Measurements from ENCODE around the gene RBMS3. TPM values are rescaled to one million over a fixed set of nuclear protein-coding genes. Genes with fewer than 3 reads are reported as not detected.

The RBMS3 gene
- total and polyA plus RNA-seq, 4 donors = 26.8 to 203 (median 94.8) TPM

DNA sequence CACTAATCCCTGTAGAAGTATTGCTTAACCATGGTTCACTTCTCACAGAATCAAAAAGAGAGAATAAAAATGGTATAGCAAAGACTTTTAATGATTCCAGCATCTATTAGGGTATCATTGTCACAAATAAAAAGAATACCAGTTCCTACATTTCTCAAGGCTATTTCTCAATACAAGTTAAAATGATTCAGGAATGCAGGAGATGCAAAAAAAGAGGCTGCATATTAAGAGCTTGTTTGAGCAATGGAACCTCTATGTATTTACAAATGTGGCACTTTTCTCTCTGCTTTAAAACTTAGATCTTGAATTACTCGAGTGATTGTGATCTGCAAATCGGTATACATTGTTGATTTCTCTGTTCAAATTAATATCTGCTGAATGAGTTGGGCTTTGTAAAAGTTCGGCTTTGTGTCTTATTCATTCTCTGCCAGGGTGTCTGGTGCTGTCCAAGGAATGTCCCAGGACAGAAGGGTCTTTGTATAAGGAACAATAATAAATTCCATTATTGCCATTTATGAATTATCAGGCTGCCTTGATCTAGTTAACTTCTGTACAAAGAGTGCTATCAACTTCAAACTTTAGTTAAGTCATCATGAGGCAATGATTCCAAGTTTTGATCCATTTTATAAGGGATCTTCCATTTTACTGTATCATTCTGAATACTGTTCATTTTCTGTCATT lies 364.2 kb downstream of the RBMS3 start:
- H3K4me3 ChIP-seq (ENCODE audit: low read length in 2 of 2) = no peak overlapping the region
- WGBS, 2 donors = 84 to 86% methylated on average over 3 of the region's 3 CpGs
- no peaks in the 10 kb centered on the region for H3K36me3 ChIP-seq (ENCODE audit: control insufficient read depth in 1 of 2, insufficient read depth in 2 of 2, low read length in 1 of 2)
- no peaks in the 10 kb centered on the region for H3K27me3 ChIP-seq (ENCODE audit: control insufficient read depth in 1 of 2, insufficient read depth in 2 of 2, low read length in 1 of 2)
- DNase-seq = no peak
- no peaks in the 10 kb centered on the region for H3K9me3 ChIP-seq (ENCODE audit: control insufficient read depth, low read length)
- H3K27ac ChIP-seq (ENCODE audit: low read depth in 1 of 2, low read length in 2 of 2) = no peak overlapping the region
- no peak for ATAC-seq (ENCODE audit: low FRiP score)
- intact Hi-C loops (cut with DNase I) = no loop called here
- peaks cover 3 to 4% of the 10 kb centered on the region in 2 donors for H3K4me1 ChIP-seq (ENCODE audit: control insufficient read depth in 1 of 2, insufficient read depth in 2 of 2, low read length in 2 of 2)

DNA sequence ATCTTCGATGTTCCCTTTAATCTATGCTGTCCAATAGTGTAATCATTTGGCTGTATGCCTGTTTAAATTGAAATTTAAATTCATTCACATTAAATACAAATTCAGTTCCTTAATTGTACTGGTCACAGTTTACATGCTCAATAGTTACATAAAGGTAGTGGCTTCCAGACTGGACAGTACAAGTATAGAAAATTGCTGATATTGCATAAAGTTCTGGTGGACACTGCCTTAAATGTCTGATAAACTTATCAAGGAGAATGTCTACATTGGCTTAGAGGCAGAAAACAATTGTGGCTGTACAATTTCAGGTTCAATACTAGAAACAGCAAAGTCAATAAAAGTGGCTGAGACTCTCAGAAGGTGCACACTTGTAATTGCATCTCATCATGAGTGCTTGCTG lies 365.2 kb downstream of the RBMS3 start:
- Histone ChIP-seq H3K36me3 (ENCODE audit: control insufficient read depth in 1 of 2, insufficient read depth in 2 of 2, low read length in 1 of 2) (no peaks in the 10 kb centered on the region), H3K27ac (ENCODE audit: low read depth in 1 of 2, low read length in 2 of 2) (no peak overlapping the region), H3K4me1 (ENCODE audit: control insufficient read depth in 1 of 2, insufficient read depth in 2 of 2, low read length in 2 of 2) (peaks cover 3 to 4% of the 10 kb centered on the region in 2 donors), H3K9me3 (ENCODE audit: control insufficient read depth, low read length) (no peaks in the 10 kb centered on the region), H3K27me3 (ENCODE audit: control insufficient read depth in 1 of 2, insufficient read depth in 2 of 2, low read length in 1 of 2) (no peaks in the 10 kb centered on the region), H3K4me3 (ENCODE audit: low read length in 2 of 2) (no peak overlapping the region)
- 99 to 100% methylated on average over 1 of the region's 1 CpG for WGBS, 2 donors
- DNase-seq (no peak), ATAC-seq (ENCODE audit: low FRiP score) (no peak)
- intact Hi-C loops (cut with DNase I) = no loop called here

DNA sequence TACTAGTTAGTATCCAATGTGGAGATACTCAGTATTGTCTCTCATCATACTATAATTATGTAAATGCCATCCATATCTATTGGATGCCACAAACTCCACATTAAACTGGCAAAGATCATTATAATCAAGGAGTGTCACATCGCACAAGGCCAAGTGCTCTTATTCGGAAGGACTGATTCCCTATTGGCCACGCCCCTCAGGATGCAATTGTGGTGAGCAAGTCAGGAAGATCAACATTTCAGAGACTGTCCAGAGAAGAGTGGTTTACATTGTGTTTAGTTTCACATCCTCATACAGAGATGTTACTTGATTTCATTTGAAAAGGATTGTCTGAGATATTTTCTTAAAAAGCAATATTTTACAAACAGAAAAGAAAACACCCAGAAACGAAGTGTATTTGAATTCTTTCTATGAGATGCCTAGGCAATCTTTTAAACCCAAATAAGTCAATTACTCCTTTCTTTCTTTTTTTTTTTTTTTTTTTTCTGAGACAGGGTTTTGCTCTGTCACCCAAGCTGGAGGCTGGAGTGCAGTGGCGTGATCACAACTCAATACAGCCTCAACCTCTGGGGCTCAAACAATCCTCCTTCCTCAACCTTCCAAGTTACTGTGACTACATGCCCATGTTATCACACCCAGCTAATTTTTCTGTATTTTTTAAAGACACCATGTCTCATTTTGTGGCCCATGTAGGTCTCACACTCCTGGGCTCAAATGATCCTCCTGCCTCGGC lies 369.1 kb downstream of the RBMS3 start:
- H3K4me1 ChIP-seq (ENCODE audit: control insufficient read depth in 1 of 2, insufficient read depth in 2 of 2, low read length in 2 of 2) = no peaks in the 10 kb centered on the region
- no peak overlapping the region for H3K27ac ChIP-seq (ENCODE audit: low read depth in 1 of 2, low read length in 2 of 2)
- H3K36me3 ChIP-seq (ENCODE audit: control insufficient read depth in 1 of 2, insufficient read depth in 2 of 2, low read length in 1 of 2) = no peaks in the 10 kb centered on the region
- 86 to 87% methylated on average over 6 of the region's 6 CpGs for WGBS, 2 donors
- peak in 1 of 2 donors; percentile 66 for DNase-seq
- H3K9me3 ChIP-seq (ENCODE audit: control insufficient read depth, low read length) = no peaks in the 10 kb centered on the region
- no peak overlapping the region for H3K4me3 ChIP-seq (ENCODE audit: low read length in 2 of 2)
- intact Hi-C loops (cut with DNase I) = no loop called here
- no peak for ATAC-seq (ENCODE audit: low FRiP score)
- H3K27me3 ChIP-seq (ENCODE audit: control insufficient read depth in 1 of 2, insufficient read depth in 2 of 2, low read length in 1 of 2) = no peaks in the 10 kb centered on the region

DNA sequence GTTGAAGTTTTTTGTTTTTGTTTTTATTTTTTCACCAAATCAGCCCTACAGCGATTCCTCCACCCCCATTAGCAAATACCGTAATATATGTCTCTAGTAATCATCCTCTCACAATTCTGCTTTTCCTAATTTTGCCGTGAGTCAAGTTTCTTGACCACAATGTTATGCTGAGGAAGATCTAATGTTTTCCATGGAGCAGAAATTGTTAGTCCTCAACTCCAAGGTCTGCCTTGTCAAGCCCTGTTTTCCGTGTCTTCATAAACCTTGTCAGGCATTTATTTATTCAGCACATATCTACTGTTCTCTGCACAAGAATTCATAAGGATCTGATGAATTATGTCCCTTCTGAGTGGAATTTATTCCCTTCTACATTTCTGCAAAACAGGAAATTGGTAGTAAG lies 372.8 kb downstream of the RBMS3 start:
- Histone ChIP-seq H3K36me3 (ENCODE audit: control insufficient read depth in 1 of 2, insufficient read depth in 2 of 2, low read length in 1 of 2) (no peaks in the 10 kb centered on the region), H3K4me3 (ENCODE audit: low read length in 2 of 2) (no peak overlapping the region), H3K9me3 (ENCODE audit: control insufficient read depth, low read length) (no peaks in the 10 kb centered on the region), H3K4me1 (ENCODE audit: control insufficient read depth in 1 of 2, insufficient read depth in 2 of 2, low read length in 2 of 2) (no peaks in the 10 kb centered on the region), H3K27me3 (ENCODE audit: control insufficient read depth in 1 of 2, insufficient read depth in 2 of 2, low read length in 1 of 2) (no peaks in the 10 kb centered on the region), H3K27ac (ENCODE audit: low read depth in 1 of 2, low read length in 2 of 2) (no peak overlapping the region)
- intact Hi-C loops (cut with DNase I) = no loop called here
- WGBS, 2 donors = 90 to 91% methylated on average over 4 of the region's 4 CpGs
- DNase-seq (no peak), ATAC-seq (ENCODE audit: low FRiP score) (no peak)

DNA sequence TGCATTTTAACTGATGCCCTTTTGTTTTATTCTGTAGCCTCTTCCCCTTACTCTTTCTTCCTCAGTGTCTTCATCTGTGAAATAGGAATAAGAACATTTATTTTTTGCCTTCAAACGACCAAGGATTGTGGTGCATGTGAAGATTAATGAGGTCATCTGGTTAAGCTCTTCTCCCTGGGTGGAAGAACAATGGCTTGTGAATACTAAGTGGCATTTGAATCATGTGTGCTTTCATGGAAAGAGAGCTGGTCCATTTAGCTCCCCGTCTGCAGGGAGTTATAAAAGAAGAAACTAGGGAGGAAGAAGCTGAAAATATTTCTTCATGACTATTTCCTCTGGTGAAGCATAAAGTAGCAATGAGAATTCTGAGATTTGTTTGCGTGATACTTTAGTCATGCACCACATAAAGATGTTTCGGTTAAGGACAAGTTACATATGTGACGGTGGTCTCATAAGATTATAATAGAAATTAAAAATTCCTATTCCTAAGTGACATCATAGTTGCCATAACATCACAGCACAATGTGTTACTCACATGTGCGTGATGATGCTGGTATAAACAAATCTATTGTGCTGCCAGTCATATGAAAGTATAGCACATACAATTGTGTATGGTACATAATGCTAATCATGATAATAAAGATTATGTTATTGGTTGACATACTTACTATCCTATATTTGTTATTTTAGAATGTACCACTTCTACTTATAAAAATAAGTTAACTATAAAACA lies 374.3 kb downstream of the RBMS3 start:
- ATAC-seq (ENCODE audit: low FRiP score) (no peak), DNase-seq (no peak)
- no peak overlapping the region for H3K4me3 ChIP-seq (ENCODE audit: low read length in 2 of 2)
- no peak overlapping the region for H3K27ac ChIP-seq (ENCODE audit: low read depth in 1 of 2, low read length in 2 of 2)
- H3K4me1 ChIP-seq (ENCODE audit: control insufficient read depth in 1 of 2, insufficient read depth in 2 of 2, low read length in 2 of 2) = no peaks in the 10 kb centered on the region
- intact Hi-C loops (cut with DNase I) = no loop called here
- H3K9me3 ChIP-seq (ENCODE audit: control insufficient read depth, low read length) = no peaks in the 10 kb centered on the region
- no peaks in the 10 kb centered on the region for H3K27me3 ChIP-seq (ENCODE audit: control insufficient read depth in 1 of 2, insufficient read depth in 2 of 2, low read length in 1 of 2)
- WGBS, 2 donors = 79 to 80% methylated on average over 6 of the region's 6 CpGs
- no peaks in the 10 kb centered on the region for H3K36me3 ChIP-seq (ENCODE audit: control insufficient read depth in 1 of 2, insufficient read depth in 2 of 2, low read length in 1 of 2)

DNA sequence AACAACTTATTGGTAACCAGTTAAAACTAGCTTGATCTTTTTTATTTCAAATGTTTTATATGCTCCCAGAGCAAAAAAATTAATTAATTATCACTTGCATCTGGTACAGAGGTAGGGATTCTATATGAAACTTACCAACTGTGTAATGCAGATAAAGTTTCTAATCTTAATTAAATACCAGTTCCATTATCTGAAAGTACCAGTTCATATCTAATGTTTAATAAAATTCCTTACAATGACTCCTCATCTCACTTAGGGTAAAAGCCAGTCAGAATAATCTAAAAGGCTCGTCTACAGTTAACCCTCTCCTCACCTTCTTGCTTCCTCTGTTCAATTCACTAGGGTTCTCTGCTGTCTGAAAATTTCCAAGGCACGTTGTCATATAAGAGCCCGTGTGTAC lies 384.8 kb downstream of the RBMS3 start:
- Histone ChIP-seq H3K4me1 (ENCODE audit: control insufficient read depth in 1 of 2, insufficient read depth in 2 of 2, low read length in 2 of 2) (no peaks in the 10 kb centered on the region), H3K27me3 (ENCODE audit: control insufficient read depth in 1 of 2, insufficient read depth in 2 of 2, low read length in 1 of 2) (no peaks in the 10 kb centered on the region), H3K36me3 (ENCODE audit: control insufficient read depth in 1 of 2, insufficient read depth in 2 of 2, low read length in 1 of 2) (no peaks in the 10 kb centered on the region), H3K27ac (ENCODE audit: low read depth in 1 of 2, low read length in 2 of 2) (no peak overlapping the region), H3K4me3 (ENCODE audit: low read length in 2 of 2) (no peak overlapping the region), H3K9me3 (ENCODE audit: control insufficient read depth, low read length) (no peaks in the 10 kb centered on the region)
- ATAC-seq (ENCODE audit: low FRiP score) (no peak), DNase-seq (no peak)
- intact Hi-C loops (cut with DNase I) = no loop called here
- WGBS, 2 donors = 62 to 69% methylated on average over 3 of the region's 3 CpGs

DNA sequence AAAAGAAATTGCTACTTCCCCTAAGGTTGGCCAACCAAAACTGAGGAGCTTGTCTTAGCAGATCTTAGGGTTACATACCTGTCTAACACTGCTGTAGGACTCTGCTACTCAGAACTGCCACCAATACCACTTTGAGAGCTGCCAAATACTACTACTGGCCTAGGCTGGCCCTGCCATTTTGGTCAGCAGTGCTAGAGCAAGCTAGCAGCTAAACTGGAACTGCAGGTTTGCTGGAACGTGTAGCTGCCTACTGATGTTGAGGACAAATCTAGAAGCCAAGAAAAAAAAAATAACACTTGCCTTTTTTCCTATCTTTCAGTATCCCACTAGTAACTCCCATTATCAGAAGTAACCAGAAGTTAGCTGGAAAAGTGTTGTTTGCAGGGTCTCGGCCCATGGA lies 387.4 kb downstream of the RBMS3 start:
- Histone ChIP-seq H3K4me3 (ENCODE audit: low read length in 2 of 2) (no peak overlapping the region), H3K27ac (ENCODE audit: low read depth in 1 of 2, low read length in 2 of 2) (no peak overlapping the region), H3K36me3 (ENCODE audit: control insufficient read depth in 1 of 2, insufficient read depth in 2 of 2, low read length in 1 of 2) (no peaks in the 10 kb centered on the region), H3K9me3 (ENCODE audit: control insufficient read depth, low read length) (no peaks in the 10 kb centered on the region), H3K4me1 (ENCODE audit: control insufficient read depth in 1 of 2, insufficient read depth in 2 of 2, low read length in 2 of 2) (no peaks in the 10 kb centered on the region), H3K27me3 (ENCODE audit: control insufficient read depth in 1 of 2, insufficient read depth in 2 of 2, low read length in 1 of 2) (no peaks in the 10 kb centered on the region)
- intact Hi-C loops (cut with DNase I) = no loop called here
- no peak for DNase-seq
- 70 to 87% methylated on average over 2 of the region's 2 CpGs for WGBS, 2 donors
- ATAC-seq (ENCODE audit: low FRiP score) = no peak

DNA sequence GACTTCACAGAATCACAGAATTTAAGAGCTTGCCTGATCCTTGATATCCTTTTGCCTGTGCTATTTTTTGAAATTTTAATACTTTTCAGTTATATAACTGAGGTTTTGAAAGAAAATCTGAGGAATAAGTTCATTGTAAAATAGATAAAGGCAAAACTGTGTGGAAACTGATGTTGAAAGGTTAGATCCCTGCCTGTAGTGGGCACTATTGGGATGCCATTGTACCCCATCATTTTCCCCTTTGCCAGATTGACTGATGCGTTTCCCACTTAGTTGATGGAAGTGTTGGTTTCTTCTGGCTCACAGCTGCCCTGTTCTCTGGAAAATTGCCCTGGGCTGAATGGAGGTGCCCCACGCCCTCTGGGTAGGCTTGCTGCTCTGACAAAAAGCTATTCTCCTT lies 387.9 kb downstream of the RBMS3 start:
- WGBS, 2 donors = 77 to 86% methylated on average over 2 of the region's 2 CpGs
- Histone ChIP-seq H3K27ac (ENCODE audit: low read depth in 1 of 2, low read length in 2 of 2) (no peak overlapping the region), H3K4me1 (ENCODE audit: control insufficient read depth in 1 of 2, insufficient read depth in 2 of 2, low read length in 2 of 2) (no peaks in the 10 kb centered on the region), H3K36me3 (ENCODE audit: control insufficient read depth in 1 of 2, insufficient read depth in 2 of 2, low read length in 1 of 2) (no peaks in the 10 kb centered on the region), H3K4me3 (ENCODE audit: low read length in 2 of 2) (no peak overlapping the region), H3K27me3 (ENCODE audit: control insufficient read depth in 1 of 2, insufficient read depth in 2 of 2, low read length in 1 of 2) (no peaks in the 10 kb centered on the region), H3K9me3 (ENCODE audit: control insufficient read depth, low read length) (no peaks in the 10 kb centered on the region)
- DNase-seq = no peak
- ATAC-seq (ENCODE audit: low FRiP score) = no peak
- intact Hi-C loops (cut with DNase I) = no loop called here
